Fibroblast of skin of scalp (primary cell): ENCODE data around the gene CALML4.
"Not testable (repeated sequence)": the region's sequence is repeated elsewhere in the genome, so short reads cannot be mapped to it uniquely, and the experiment has no call there.

Experiments used
- DNase-seq: peaks from one replicate; pipeline ENCODE4 v3.0.0-alpha.2; 2013

Gene CALML4

GRCh38 chr15:68190048-68190447 lies 15.1 kb downstream of the CALML4 start:
- no peak for DNase-seq

GRCh38 chr15:68188647-68189046 lies 16.5 kb downstream of the CALML4 start:
- no peak for DNase-seq

GRCh38 chr15:68187559-68187958 lies 17.6 kb downstream of the CALML4 start:
- DNase-seq = peak; percentile 81

- peak; percentile 69 for DNase-seq
Observed at GRCh38 chr15:68186671-68187397, 18.3 kb downstream of the CALML4 start.

- DNase-seq = no peak
Observed at GRCh38 chr15:68184616-68185480, 20.3 kb downstream of the CALML4 start.

GRCh38 chr15:68183616-68184315 lies 21.4 kb downstream of the CALML4 start:
- peak; percentile 58 for DNase-seq

GRCh38 chr15:68177742-68178141 lies 27.4 kb downstream of the CALML4 start:
- peak; percentile 28 for DNase-seq

- no peak for DNase-seq
Observed at GRCh38 chr15:68176601-68177000, 28.5 kb downstream of the CALML4 start.

- DNase-seq = no peak
Observed at GRCh38 chr15:68175526-68175925, 29.6 kb downstream of the CALML4 start.

- DNase-seq = no peak
Observed at GRCh38 chr15:68173119-68173518, 32.0 kb downstream of the CALML4 start.

- not testable (repeated sequence) for DNase-seq
Observed at GRCh38 chr15:68172037-68172436, 33.1 kb downstream of the CALML4 start.

GRCh38 chr15:68166847-68167246 lies 38.3 kb downstream of the CALML4 start:
- DNase-seq = no peak

GRCh38 chr15:68163191-68163590 lies 41.9 kb downstream of the CALML4 start:
- DNase-seq = no peak

- peak; percentile 26 for DNase-seq
Observed at GRCh38 chr15:68158046-68158628, 47.0 kb downstream of the CALML4 start.

- no peak for DNase-seq
Observed at GRCh38 chr15:68157074-68157473, 48.1 kb downstream of the CALML4 start.

GRCh38 chr15:68154923-68155559 lies 50.1 kb downstream of the CALML4 start:
- DNase-seq = peak; percentile 71

GRCh38 chr15:68152342-68152741 lies 52.8 kb downstream of the CALML4 start:
- DNase-seq = no peak

GRCh38 chr15:68151277-68151676 lies 53.9 kb downstream of the CALML4 start:
- DNase-seq = peak; percentile 45

- DNase-seq = no peak
Observed at GRCh38 chr15:68150187-68150586, 54.9 kb downstream of the CALML4 start.

- peak; percentile 78 for DNase-seq
Observed at GRCh38 chr15:68149059-68149458, 56.1 kb downstream of the CALML4 start.

- no peak for DNase-seq
Observed at GRCh38 chr15:68148039-68148438, 57.1 kb downstream of the CALML4 start.

- DNase-seq = peak; percentile 19
Observed at GRCh38 chr15:68145706-68146105, 59.4 kb downstream of the CALML4 start.
